Trophoblast cell (in vitro differentiated cells and primary cell): ENCODE data around the gene GNPNAT1.

ENCODE experiments used
- DNase-seq, 2 donors: peaks; one replicate each; pipeline ENCODE4 v3.0.0-alpha.2; 2016
- H2AFZ ChIP-seq: 2 replicates; pipeline ENCODE4 v1.6.1; 2013; ENCODE audit warnings: low read length, moderate library complexity, mild to moderate bottlenecking; ENCODE audit not compliant: insufficient read depth, poor library complexity
- H2AK5ac ChIP-seq: 2 replicates; pipeline ENCODE4 v1.6.1; 2013; ENCODE audit warnings: mild to moderate bottlenecking, low read length
- H2BK120ac ChIP-seq: 2 replicates; pipeline ENCODE4 v1.6.1; 2013; ENCODE audit warnings: low read length, mild to moderate bottlenecking, moderate library complexity; ENCODE audit not compliant: insufficient read depth, poor library complexity
- H2BK12ac ChIP-seq: 2 replicates; pipeline ENCODE4 v1.6.1; 2013; ENCODE audit warnings: mild to moderate bottlenecking, low read length, moderate library complexity
- H2BK5ac ChIP-seq: 2 replicates; pipeline ENCODE4 v1.6.1; 2013; ENCODE audit warnings: low read length, low read depth, moderate library complexity, mild to moderate bottlenecking; ENCODE audit not compliant: poor library complexity
- H3K14ac ChIP-seq: 2 replicates; pipeline ENCODE4 v1.6.1; 2013; ENCODE audit warnings: mild to moderate bottlenecking, low read length
- H3K18ac ChIP-seq: 2 replicates; pipeline ENCODE4 v1.6.1; 2013; ENCODE audit warnings: mild to moderate bottlenecking, low read length
- H3K23ac ChIP-seq: 2 replicates; pipeline ENCODE4 v1.6.1; 2013; ENCODE audit warnings: low read length
- H3K27ac ChIP-seq: 2 replicates; pipeline ENCODE4 v1.5.1; 2013; ENCODE audit warnings: low read depth, mild to moderate bottlenecking, inconsistent platforms, low read length, moderate library complexity
- H3K27me3 ChIP-seq: 2 replicates; pipeline ENCODE4 v1.6.1; 2013; ENCODE audit warnings: inconsistent platforms, mild to moderate bottlenecking, low read length, moderate library complexity; ENCODE audit not compliant: insufficient read depth
- H3K36me3 ChIP-seq, 2 experiments: 1 replicate in 1 of 2; 2 replicates in 1 of 2; pipeline ENCODE4 v1.6.1; 2013; ENCODE audit warnings: low read length in 2 of 2, mild to moderate bottlenecking in 2 of 2, moderate library complexity in 1 of 2; ENCODE audit not compliant: insufficient read depth in 2 of 2, control insufficient read depth in 1 of 2
- H3K4ac ChIP-seq: 2 replicates; pipeline ENCODE4 v1.6.1; 2013; ENCODE audit warnings: low read depth, mild to moderate bottlenecking, low read length, moderate library complexity
- H3K4me1 ChIP-seq, 2 experiments: 1 replicate in 1 of 2; 2 replicates in 1 of 2; pipeline ENCODE4 v1.6.1; 2013; ENCODE audit warnings: low read length in 2 of 2, mild to moderate bottlenecking in 2 of 2, moderate library complexity in 1 of 2; ENCODE audit not compliant: insufficient read depth in 2 of 2, control insufficient read depth in 1 of 2
- H3K4me2 ChIP-seq: 2 replicates; pipeline ENCODE4 v1.6.1; 2013; ENCODE audit warnings: inconsistent platforms, mild to moderate bottlenecking, low read length, moderate library complexity
- H3K4me3 ChIP-seq: 2 replicates; pipeline ENCODE4 v1.5.1; 2013; ENCODE audit warnings: mild to moderate bottlenecking, low read depth, low read length, inconsistent platforms
- H3K79me1 ChIP-seq: one replicate; pipeline ENCODE4 v1.6.1; 2013; ENCODE audit warnings: low read length
- H3K79me2 ChIP-seq: 2 replicates; pipeline ENCODE4 v1.6.1; 2013; ENCODE audit warnings: low read length, mild to moderate bottlenecking; ENCODE audit not compliant: control insufficient read depth, insufficient read depth, poor library complexity
- H3K9ac ChIP-seq: 2 replicates; pipeline ENCODE4 v1.6.1; 2013; ENCODE audit warnings: mild to moderate bottlenecking, low read length
- H3K9me3 ChIP-seq: 2 replicates; pipeline ENCODE4 v1.6.1; 2013; ENCODE audit warnings: low read depth, mild to moderate bottlenecking, control low read depth, inconsistent platforms, low read length; ENCODE audit not compliant: insufficient read depth
- H4K12ac ChIP-seq: 2 replicates; pipeline ENCODE4 v1.6.1; 2013; ENCODE audit warnings: low read depth, mild to moderate bottlenecking, low read length, moderate library complexity
- H4K8ac ChIP-seq: 2 replicates; pipeline ENCODE4 v1.6.1; 2013; ENCODE audit warnings: low read depth, mild to moderate bottlenecking, low read length, moderate library complexity
- H4K91ac ChIP-seq: one replicate; pipeline ENCODE4 v1.6.1; 2013; ENCODE audit warnings: low read depth, mild to moderate bottlenecking, low read length, moderate library complexity
- WGBS: extraction: QIAGEN DNeasy Blood & Tissue Kit; methylation state at CpG from one replicate; pipeline ENCODE4 v1.1.7; 2013; ENCODE audit warnings: missing lambda C conversion rate; ENCODE audit not compliant: insufficient read length, insufficient coverage; ENCODE audit errors: extremely low coverage; 5-methylcytosine and 5-hydroxymethylcytosine counted together

Gene GNPNAT1

GRCh38 chr14:52798826-52799225 is 7.4 kb upstream of the GNPNAT1 start:
- no peak overlapping the region for H4K8ac ChIP-seq
- H2AFZ ChIP-seq: no peak overlapping the region
- no peak overlapping the region for H3K27ac ChIP-seq
- WGBS: no CpG with 5 or more reads among the region's 15 CpGs
- no peak for DNase-seq
- H4K12ac ChIP-seq: no peak overlapping the region
- H4K91ac ChIP-seq: no peak overlapping the region
- H3K9me3 ChIP-seq: no peaks in the 10 kb centered on the region
- no peak overlapping the region for H2BK12ac ChIP-seq
- H3K4ac ChIP-seq: no peak overlapping the region
- no peak overlapping the region for H3K4me3 ChIP-seq
- no peaks in the 10 kb centered on the region for H3K79me2 ChIP-seq
- no peak overlapping the region for H3K18ac ChIP-seq
- H3K4me2 ChIP-seq: no peak overlapping the region
- H3K4me1 ChIP-seq: no peaks in the 10 kb centered on the region
- no peak overlapping the region for H3K23ac ChIP-seq
- no peak overlapping the region for H3K9ac ChIP-seq
- H3K79me1 ChIP-seq: no peaks in the 10 kb centered on the region
- H2AK5ac ChIP-seq: no peak overlapping the region
- no peaks in the 10 kb centered on the region for H3K36me3 ChIP-seq
- H3K27me3 ChIP-seq: no peaks in the 10 kb centered on the region
- no peak overlapping the region for H3K14ac ChIP-seq
- H2BK120ac ChIP-seq: no peak overlapping the region
- H2BK5ac ChIP-seq: no peak overlapping the region

- H4K91ac ChIP-seq: no peak overlapping the region
- no peak overlapping the region for H4K12ac ChIP-seq
- no peak overlapping the region for H4K8ac ChIP-seq
- no peak overlapping the region for H2BK120ac ChIP-seq
- WGBS: no CpG with 5 or more reads among the region's 3 CpGs
- H3K27ac ChIP-seq: no peak overlapping the region
- no peak overlapping the region for H2BK12ac ChIP-seq
- DNase-seq: no peak
- no peak overlapping the region for H3K18ac ChIP-seq
- no peak overlapping the region for H3K4me3 ChIP-seq
- H3K9me3 ChIP-seq: no peaks in the 10 kb centered on the region
- H3K4me1 ChIP-seq: no peaks in the 10 kb centered on the region
- no peaks in the 10 kb centered on the region for H3K36me3 ChIP-seq
- no peak overlapping the region for H3K14ac ChIP-seq
- H3K9ac ChIP-seq: no peak overlapping the region
- no peak overlapping the region for H3K4me2 ChIP-seq
- H3K79me2 ChIP-seq: no peaks in the 10 kb centered on the region
- no peak overlapping the region for H2AK5ac ChIP-seq
- H2BK5ac ChIP-seq: no peak overlapping the region
- no peak overlapping the region for H2AFZ ChIP-seq
- H3K79me1 ChIP-seq: no peaks in the 10 kb centered on the region
- H3K4ac ChIP-seq: no peak overlapping the region
- H3K27me3 ChIP-seq: no peaks in the 10 kb centered on the region
- no peak overlapping the region for H3K23ac ChIP-seq
Observed at GRCh38 chr14:52797653-52798052, 6.2 kb upstream of the GNPNAT1 start.

- H2AFZ ChIP-seq: no peak overlapping the region
- no peak overlapping the region for H2AK5ac ChIP-seq
- H3K14ac ChIP-seq: no peak overlapping the region
- H4K91ac ChIP-seq: no peak overlapping the region
- no peak overlapping the region for H2BK120ac ChIP-seq
- no peak overlapping the region for H4K12ac ChIP-seq
- no peak overlapping the region for H3K4me3 ChIP-seq
- H3K27me3 ChIP-seq: no peaks in the 10 kb centered on the region
- no peak overlapping the region for H3K4ac ChIP-seq
- H3K79me1 ChIP-seq: peaks cover 10% of the 10 kb centered on the region
- H3K9me3 ChIP-seq: no peaks in the 10 kb centered on the region
- no peak for DNase-seq
- H3K23ac ChIP-seq: no peak overlapping the region
- H3K4me1 ChIP-seq: peaks cover 2 to 5% of the 10 kb centered on the region in 2 experiments
- no peak overlapping the region for H2BK5ac ChIP-seq
- H3K4me2 ChIP-seq: no peak overlapping the region
- no peak overlapping the region for H3K9ac ChIP-seq
- WGBS: no CpG with 5 or more reads among the region's 2 CpGs
- no peak overlapping the region for H3K27ac ChIP-seq
- H4K8ac ChIP-seq: no peak overlapping the region
- no peak overlapping the region for H3K18ac ChIP-seq
- no peaks in the 10 kb centered on the region for H3K36me3 ChIP-seq
- H2BK12ac ChIP-seq: no peak overlapping the region
- peaks cover 7% of the 10 kb centered on the region for H3K79me2 ChIP-seq
Observed at GRCh38 chr14:52793061-52793460, 1.7 kb upstream of the GNPNAT1 start.

GRCh38 chr14:52792097-52792415 is 649 bp upstream of the GNPNAT1 start:
- H3K9ac ChIP-seq: no peak overlapping the region
- peaks cover 10% of the 10 kb centered on the region for H3K79me1 ChIP-seq
- H3K27me3 ChIP-seq: no peaks in the 10 kb centered on the region
- peak; percentile 62 to 81 for DNase-seq
- H4K12ac ChIP-seq: peak overlapping the region; percentile 83
- peak overlapping the region; percentile 93 for H4K8ac ChIP-seq
- peak overlapping the region; percentile 47 for H4K91ac ChIP-seq
- WGBS: no CpG with 5 or more reads among the region's 7 CpGs
- H3K18ac ChIP-seq: peak overlapping the region; percentile 47
- H2AFZ ChIP-seq: peak overlapping the region; percentile 79
- H3K4me1 ChIP-seq: peaks cover 2 to 5% of the 10 kb centered on the region in 2 experiments
- H3K79me2 ChIP-seq: peaks cover 7% of the 10 kb centered on the region
- H3K14ac ChIP-seq: peak overlapping the region; percentile 20
- no peak overlapping the region for H2BK5ac ChIP-seq
- peak overlapping the region; percentile 38 for H3K4me2 ChIP-seq
- H2BK120ac ChIP-seq: no peak overlapping the region
- H3K4me3 ChIP-seq: no peak overlapping the region
- no peak overlapping the region for H3K4ac ChIP-seq
- no peak overlapping the region for H3K23ac ChIP-seq
- peak overlapping the region; percentile 30 for H2BK12ac ChIP-seq
- H2AK5ac ChIP-seq: no peak overlapping the region
- no peaks in the 10 kb centered on the region for H3K9me3 ChIP-seq
- H3K36me3 ChIP-seq: no peaks in the 10 kb centered on the region
- H3K27ac ChIP-seq: peak overlapping the region; percentile 39
